ENCODE measurements around the gene UCK2. TPM values are rescaled to one million over a fixed set of nuclear protein-coding genes. Genes with fewer than 3 reads are reported as not detected.

Gene UCK2
- total RNA-seq, 1 donor from 2014 or later: 40.9 TPM

GRCh38 chr1:165884009-165884689 is 56.7 kb downstream of the UCK2 start:
- DNase-seq (ENCODE audit: low spot score in 2 of 2, unreplicated experiment in 2 of 2): no peak
- Mint-ChIP-seq H3K9me3 (peaks cover 1% of the 10 kb centered on the region), H3K36me3 (peaks cover 3% of the 10 kb centered on the region), H3K27me3 (ENCODE audit: low read depth) (no peaks in the 10 kb centered on the region), H3K4me1 (peaks cover 19% of the 10 kb centered on the region), H3K27ac (no peak overlapping the region), H3K4me3 (no peak overlapping the region)
- no peak for TF ChIP-seq CTCF (IDR thresholded peaks at IDR 0.05; ENCODE audit: unreplicated experiment)

GRCh38 chr1:165884690-165885304 is 57.4 kb downstream of the UCK2 start:
- Mint-ChIP-seq H3K9me3 (no peaks in the 10 kb centered on the region), H3K27me3 (ENCODE audit: low read depth) (no peaks in the 10 kb centered on the region), H3K4me3 (no peak overlapping the region), H3K36me3 (peaks cover 3% of the 10 kb centered on the region), H3K27ac (no peak overlapping the region), H3K4me1 (peaks cover 19% of the 10 kb centered on the region)
- no peak for TF ChIP-seq CTCF (IDR thresholded peaks at IDR 0.05; ENCODE audit: unreplicated experiment)
- DNase-seq (ENCODE audit: low spot score in 2 of 2, unreplicated experiment in 2 of 2): no peak

GRCh38 chr1:165885305-165885694 is 57.9 kb downstream of the UCK2 start:
- no peak overlapping the region for H3K4me3 Mint-ChIP-seq
- no peaks in the 10 kb centered on the region for H3K27me3 Mint-ChIP-seq (ENCODE audit: low read depth)
- peaks cover 3% of the 10 kb centered on the region for H3K36me3 Mint-ChIP-seq
- H3K27ac Mint-ChIP-seq: no peak overlapping the region
- H3K4me1 Mint-ChIP-seq: peaks cover 19% of the 10 kb centered on the region
- TF ChIP-seq CTCF (IDR thresholded peaks at IDR 0.05; ENCODE audit: unreplicated experiment): no peak
- no peak for DNase-seq (ENCODE audit: low spot score in 2 of 2, unreplicated experiment in 2 of 2)
- no peaks in the 10 kb centered on the region for H3K9me3 Mint-ChIP-seq

GRCh38 chr1:165886193-165886592 is 58.8 kb downstream of the UCK2 start:
- Mint-ChIP-seq H3K36me3 (peaks cover 3% of the 10 kb centered on the region), H3K4me1 (peaks cover 19% of the 10 kb centered on the region), H3K4me3 (no peak overlapping the region), H3K27ac (no peak overlapping the region), H3K27me3 (ENCODE audit: low read depth) (no peaks in the 10 kb centered on the region), H3K9me3 (no peaks in the 10 kb centered on the region)
- no peak for DNase-seq (ENCODE audit: low spot score in 2 of 2, unreplicated experiment in 2 of 2)
- no peak for TF ChIP-seq CTCF (IDR thresholded peaks at IDR 0.05; ENCODE audit: unreplicated experiment)

- no peaks in the 10 kb centered on the region for H3K9me3 Mint-ChIP-seq
- no peak for DNase-seq (ENCODE audit: low spot score in 2 of 2, unreplicated experiment in 2 of 2)
- H3K4me3 Mint-ChIP-seq: no peak overlapping the region
- no peak for TF ChIP-seq CTCF (IDR thresholded peaks at IDR 0.05; ENCODE audit: unreplicated experiment)
- H3K4me1 Mint-ChIP-seq: peaks cover 19% of the 10 kb centered on the region
- H3K27me3 Mint-ChIP-seq (ENCODE audit: low read depth): no peaks in the 10 kb centered on the region
- H3K36me3 Mint-ChIP-seq: peaks cover 9% of the 10 kb centered on the region
- H3K27ac Mint-ChIP-seq: peak overlapping the region; percentile 51
Measured at GRCh38 chr1:165886983-165887382, 59.6 kb downstream of the UCK2 start.
